ENCODE measurements around the gene WDCP.

- TF ChIP-seq CTCF (IDR thresholded peaks at IDR 0.05) (no peak), POLR2A (IDR thresholded peaks at IDR 0.05) (no peak), POLR2AphosphoS5 (IDR thresholded peaks at IDR 0.05) (no peak), EP300 (IDR thresholded peaks at IDR 0.05) (no peak)
Measured at GRCh38 chr2:24038786-24039499, 8.2 kb downstream of the WDCP start.
